HCT116 (cell line): ENCODE measurements around the gene ITIH5. TPM values are rescaled to one million over a fixed set of nuclear protein-coding genes. Genes with fewer than 3 reads are reported as not detected.

Source experiments
- ATAC-seq: fragments of 200-7000 bp; cut with Tn5 transposase; 2 replicates; pipeline ENCODE4 v1.9.1; 2020; ENCODE audit warnings: mild to moderate bottlenecking, moderate library complexity
- BruUV-seq: library from RNA; stranded (reverse); fragments of 400-500 nt; replicated peaks from 2 replicates; lab custom pipeline; 2021; lab: Mats Ljungman, UMichigan
- CTCF ChIA-PET: fragments of 300-600 bp; sonication (Branson Sonifier 250); formaldehyde crosslinking; loops from one replicate; lab custom pipeline; 2021; ENCODE audit warnings: antibody characterized with exemption; lab: Charles Lee
- POLR2A ChIA-PET: fragments of 300-600, 350-600 bp; sonication (Branson Sonifier 250); formaldehyde crosslinking; loops from one replicate; lab custom pipeline; 2021; ENCODE audit warnings: antibody characterized with exemption; lab: Charles Lee
- RAD21 ChIA-PET, 2 experiments: fragments of 300-600 bp; sonication (Branson Sonifier 250); formaldehyde crosslinking; loops; one replicate each; lab custom pipeline; 2023; ENCODE audit warnings: low total read pairs in 2 of 2; ENCODE audit not compliant: uncharacterized antibody in 2 of 2, unreplicated experiment in 2 of 2, low non-redundant PET in 1 of 2; lab: Charles Lee
- DNase-seq: peaks from one replicate; pipeline ENCODE4 v3.0.0-alpha.2; 2010; ENCODE audit warnings: low read depth, low spot score
- H2AFZ ChIP-seq: fragments of 200-600 bp; shearing (Covaris generic), sonication (generic); 2 replicates; pipeline ENCODE4 v1.6.1; 2017; ENCODE audit warnings: low read depth, mixed run types, mixed read lengths, antibody characterized with exemption, low read length; ENCODE audit not compliant: poor library complexity, severe bottlenecking
- H3K27ac ChIP-seq: 2 replicates; pipeline ENCODE4 v1.5.1; 2012; ENCODE audit warnings: low read depth, low read length
- H3K27me3 ChIP-seq: fragments of 200-600 bp; sonication (generic); 2 replicates; pipeline ENCODE4 v1.6.1; 2016; ENCODE audit warnings: mixed run types, low read length, mixed read lengths; ENCODE audit not compliant: insufficient read depth
- H3K36me3 ChIP-seq, 2 experiments: fragments of 200-500 bp in 1 of 2; fragments of 200-600 bp in 1 of 2; sonication (Bioruptor generic) in 1 of 2; sonication (generic) in 1 of 2; 2 replicates each; pipeline versions ENCODE4 v1.5.1 to v1.6.1; 2014 to 2016; ENCODE audit warnings: low read length in 2 of 2, inconsistent platforms in 1 of 2, mixed read lengths in 1 of 2, mixed run types in 1 of 2; ENCODE audit not compliant: insufficient read depth in 2 of 2, control insufficient read depth in 1 of 2
- H3K4me1 ChIP-seq, 2 experiments: fragments of 200-600 bp in 1 of 2; sonication (generic) in 1 of 2; 2 replicates each; pipeline versions ENCODE4 v1.5.1 to v1.6.1; 2012 to 2017; ENCODE audit warnings: low read length in 2 of 2, inconsistent platforms in 1 of 2, mild to moderate bottlenecking in 1 of 2, mixed read lengths in 1 of 2, mixed run types in 1 of 2, moderate library complexity in 1 of 2; ENCODE audit not compliant: insufficient read depth in 2 of 2, control insufficient read depth in 1 of 2
- H3K4me2 ChIP-seq: fragments of 200-600 bp; sonication (generic); 2 replicates; pipeline ENCODE4 v1.6.1; 2017; ENCODE audit warnings: mixed run types, low read length, mixed read lengths
- H3K4me3 ChIP-seq, 2 experiments: fragments of 200-600 bp in 1 of 2; sonication (generic) in 1 of 2; replicated peaks in 1 of 2; 2 replicates each; pipeline ENCODE4 v1.5.1; 2011 to 2016; ENCODE audit warnings: low read length in 2 of 2, control low read depth in 1 of 2, low read depth in 1 of 2, mild to moderate bottlenecking in 1 of 2, mixed read lengths in 1 of 2, mixed run types in 1 of 2
- H3K79me2 ChIP-seq: fragments of 200-600 bp; sonication (generic); 2 replicates; pipeline ENCODE4 v1.6.1; 2017; ENCODE audit warnings: mild to moderate bottlenecking, mixed run types, low read length, moderate library complexity, mixed read lengths; ENCODE audit not compliant: insufficient read depth
- H3K9ac ChIP-seq: fragments of 200-600 bp; sonication (generic); 2 replicates; pipeline ENCODE4 v1.6.1; 2016; ENCODE audit warnings: low read length, mixed read lengths
- H3K9me2 ChIP-seq: fragments of 200-600 bp; sonication (generic), shearing (Covaris generic); 2 replicates; pipeline ENCODE4 v1.6.1; 2017; ENCODE audit warnings: mixed run types, mild to moderate bottlenecking, moderate library complexity; ENCODE audit not compliant: insufficient read depth
- H3K9me3 ChIP-seq, 2 experiments: fragments of 200-500 bp in 1 of 2; fragments of 200-600 bp in 1 of 2; sonication (Bioruptor generic) in 1 of 2; sonication (generic) in 1 of 2; 2 replicates each; pipeline ENCODE4 v1.6.1; 2014 to 2017; ENCODE audit warnings: low read length in 2 of 2, mixed read lengths in 2 of 2, inconsistent platforms in 1 of 2, low read depth in 1 of 2, mild to moderate bottlenecking in 1 of 2, mixed run types in 1 of 2, moderate library complexity in 1 of 2; ENCODE audit not compliant: control insufficient read depth in 1 of 2, insufficient read depth in 1 of 2
- H4K20me1 ChIP-seq: fragments of 200-600 bp; sonication (generic), shearing (Covaris generic); 2 replicates; pipeline ENCODE4 v1.6.1; 2017; ENCODE audit warnings: mixed run types, mild to moderate bottlenecking, moderate library complexity; ENCODE audit not compliant: insufficient read depth
- JUND ChIP-seq: IDR thresholded peaks from 2 replicates; pipeline ENCODE4 v1.6.1; 2012
- SP1 ChIP-seq: IDR thresholded peaks from 2 replicates; pipeline ENCODE4 v1.6.1; 2012; ENCODE audit warnings: low read depth
- YY1 ChIP-seq: IDR thresholded peaks from 2 replicates; pipeline ENCODE4 v1.6.1; 2011; ENCODE audit warnings: low read length, low read depth, moderate library complexity, mild to moderate bottlenecking; ENCODE audit not compliant: insufficient replicate concordance; ENCODE audit errors: extremely low read depth
- intact Hi-C: fragments of 100-400 bp; cut with micrococcal nuclease; formaldehyde crosslinking; loops from 2 replicates; pipeline ENCODE4 v1.10.0; 2022
- total RNA-seq: library from RNA; stranded (reverse); gene quantifications from one replicate; pipeline ENCODE4 v1.2.1, GENCODE V29; 2021; ENCODE audit not compliant: unreplicated experiment
- TF ChIP-seq, protein P1 (sequence below): IDR thresholded peaks from 2 replicates; pipeline ENCODE4 v1.6.1; 2012; ENCODE audit warnings: low read depth

Gene ITIH5
- total RNA-seq, 1 experiment from 2014 or later: not detected

DNA sequence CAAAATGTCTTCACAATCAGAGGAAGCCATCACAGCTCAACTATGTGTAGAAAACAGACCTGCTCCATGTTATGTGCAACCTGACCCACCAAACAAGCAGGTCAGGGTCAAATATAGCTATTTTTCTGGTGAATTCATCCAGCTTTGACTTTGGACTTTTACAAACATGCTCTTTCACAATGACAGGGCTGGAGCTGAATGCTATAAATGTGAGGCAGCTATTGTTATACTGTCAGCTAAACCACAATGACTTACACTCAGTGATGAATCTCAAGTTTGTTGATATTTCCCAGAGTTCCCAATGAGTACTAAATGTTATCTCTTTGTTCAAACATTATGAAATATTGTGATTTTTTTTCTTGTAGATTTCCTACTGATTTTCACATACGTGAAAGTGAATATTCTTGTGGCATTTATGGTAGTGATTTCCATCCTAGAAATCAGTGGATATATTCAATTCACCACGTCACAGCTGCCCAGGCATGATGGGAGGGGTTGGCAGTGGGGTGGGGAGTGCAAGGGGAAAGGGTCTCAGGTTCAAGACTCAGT lies 33.9 kb upstream of the ITIH5 start (continued):
- TF ChIP-seq, protein P1, sequence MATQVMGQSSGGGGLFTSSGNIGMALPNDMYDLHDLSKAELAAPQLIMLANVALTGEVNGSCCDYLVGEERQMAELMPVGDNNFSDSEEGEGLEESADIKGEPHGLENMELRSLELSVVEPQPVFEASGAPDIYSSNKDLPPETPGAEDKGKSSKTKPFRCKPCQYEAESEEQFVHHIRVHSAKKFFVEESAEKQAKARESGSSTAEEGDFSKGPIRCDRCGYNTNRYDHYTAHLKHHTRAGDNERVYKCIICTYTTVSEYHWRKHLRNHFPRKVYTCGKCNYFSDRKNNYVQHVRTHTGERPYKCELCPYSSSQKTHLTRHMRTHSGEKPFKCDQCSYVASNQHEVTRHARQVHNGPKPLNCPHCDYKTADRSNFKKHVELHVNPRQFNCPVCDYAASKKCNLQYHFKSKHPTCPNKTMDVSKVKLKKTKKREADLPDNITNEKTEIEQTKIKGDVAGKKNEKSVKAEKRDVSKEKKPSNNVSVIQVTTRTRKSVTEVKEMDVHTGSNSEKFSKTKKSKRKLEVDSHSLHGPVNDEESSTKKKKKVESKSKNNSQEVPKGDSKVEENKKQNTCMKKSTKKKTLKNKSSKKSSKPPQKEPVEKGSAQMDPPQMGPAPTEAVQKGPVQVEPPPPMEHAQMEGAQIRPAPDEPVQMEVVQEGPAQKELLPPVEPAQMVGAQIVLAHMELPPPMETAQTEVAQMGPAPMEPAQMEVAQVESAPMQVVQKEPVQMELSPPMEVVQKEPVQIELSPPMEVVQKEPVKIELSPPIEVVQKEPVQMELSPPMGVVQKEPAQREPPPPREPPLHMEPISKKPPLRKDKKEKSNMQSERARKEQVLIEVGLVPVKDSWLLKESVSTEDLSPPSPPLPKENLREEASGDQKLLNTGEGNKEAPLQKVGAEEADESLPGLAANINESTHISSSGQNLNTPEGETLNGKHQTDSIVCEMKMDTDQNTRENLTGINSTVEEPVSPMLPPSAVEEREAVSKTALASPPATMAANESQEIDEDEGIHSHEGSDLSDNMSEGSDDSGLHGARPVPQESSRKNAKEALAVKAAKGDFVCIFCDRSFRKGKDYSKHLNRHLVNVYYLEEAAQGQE: no peak
- TF ChIP-seq YY1 (no peak), JUND (no peak)

DNA sequence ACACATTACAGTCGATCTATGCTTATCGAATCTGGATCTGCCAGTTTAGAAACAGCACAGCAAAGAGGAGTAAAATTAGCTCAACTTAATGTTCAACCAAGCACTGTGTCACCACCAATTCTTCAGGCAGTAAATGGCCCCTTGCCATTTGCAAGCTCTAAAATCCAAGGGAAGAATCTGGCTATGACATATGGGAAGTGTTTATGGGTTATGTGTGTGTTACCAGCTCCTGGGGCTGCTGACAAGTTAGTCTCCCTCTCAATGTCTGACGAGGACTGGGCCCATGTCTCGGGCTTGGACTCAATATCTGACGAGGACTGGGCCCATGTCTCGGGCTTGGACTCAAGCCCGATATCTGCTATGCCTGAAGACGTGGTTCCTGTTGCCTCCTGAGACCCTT lies 30.7 kb upstream of the ITIH5 start:
- Histone ChIP-seq H3K27me3 (0 out of 2 replicates have a peak, but pooled peaks cover 1% of the 10 kb centered on the region), H3K79me2 (no peaks in the 10 kb centered on the region), H3K9ac (no peak overlapping the region), H3K4me3 (no peak overlapping the region), H4K20me1 (no peaks in the 10 kb centered on the region), H3K9me2 (no peaks in the 10 kb centered on the region), H2AFZ (no peak overlapping the region), H3K4me1 (no peaks in the 10 kb centered on the region), H3K4me2 (no peak overlapping the region), H3K27ac (no peak overlapping the region), H3K9me3 (no peaks in the 10 kb centered on the region), H3K36me3 (no peaks in the 10 kb centered on the region)
- CTCF ChIA-PET: interaction anchor here (1.7 kb wide), 1 partner anchor 10 kb away, joined by 6 read pairs; no protein-coding TSS in a partner anchor
- POLR2A ChIA-PET: no interaction called here
- ATAC-seq: no peak
- intact Hi-C loops: no loop called here
- no peak for DNase-seq
- no peak for TF ChIP-seq SP1
- no TSS peak for BruUV-seq
- RAD21 ChIA-PET: no interaction called here
